HUES6 (cell line): ENCODE data around the gene TUBA8.
"Not testable (repeated sequence)": the region's sequence is repeated elsewhere in the genome, so short reads cannot be mapped to it uniquely, and the experiment has no call there.

Experiments
- H3K27ac ChIP-seq: 2 replicates; pipeline ENCODE4 v1.7.0; 2013; ENCODE audit warnings: low read depth, mild to moderate bottlenecking, low read length, inconsistent platforms
- H3K27me3 ChIP-seq: 2 replicates; pipeline ENCODE4 v1.6.1; 2013; ENCODE audit warnings: low read length; ENCODE audit not compliant: control insufficient read depth, insufficient read depth
- H3K36me3 ChIP-seq: 2 replicates; pipeline ENCODE4 v1.6.1; 2013; ENCODE audit warnings: low read length; ENCODE audit not compliant: control insufficient read depth, insufficient read depth
- H3K4me1 ChIP-seq: 2 replicates; pipeline ENCODE4 v1.6.1; 2013; ENCODE audit warnings: low read length; ENCODE audit not compliant: control insufficient read depth, insufficient read depth
- H3K4me3 ChIP-seq: 2 replicates; pipeline ENCODE4 v1.5.1; 2013; ENCODE audit warnings: low read depth, low read length
- H3K9ac ChIP-seq: one replicate; pipeline ENCODE4 v1.6.1; 2013; ENCODE audit warnings: mild to moderate bottlenecking, low read length
- H3K9me3 ChIP-seq: 2 replicates; pipeline ENCODE4 v1.6.1; 2013; ENCODE audit warnings: low read depth, low read length; ENCODE audit not compliant: control insufficient read depth, insufficient read depth

Gene TUBA8

DNA sequence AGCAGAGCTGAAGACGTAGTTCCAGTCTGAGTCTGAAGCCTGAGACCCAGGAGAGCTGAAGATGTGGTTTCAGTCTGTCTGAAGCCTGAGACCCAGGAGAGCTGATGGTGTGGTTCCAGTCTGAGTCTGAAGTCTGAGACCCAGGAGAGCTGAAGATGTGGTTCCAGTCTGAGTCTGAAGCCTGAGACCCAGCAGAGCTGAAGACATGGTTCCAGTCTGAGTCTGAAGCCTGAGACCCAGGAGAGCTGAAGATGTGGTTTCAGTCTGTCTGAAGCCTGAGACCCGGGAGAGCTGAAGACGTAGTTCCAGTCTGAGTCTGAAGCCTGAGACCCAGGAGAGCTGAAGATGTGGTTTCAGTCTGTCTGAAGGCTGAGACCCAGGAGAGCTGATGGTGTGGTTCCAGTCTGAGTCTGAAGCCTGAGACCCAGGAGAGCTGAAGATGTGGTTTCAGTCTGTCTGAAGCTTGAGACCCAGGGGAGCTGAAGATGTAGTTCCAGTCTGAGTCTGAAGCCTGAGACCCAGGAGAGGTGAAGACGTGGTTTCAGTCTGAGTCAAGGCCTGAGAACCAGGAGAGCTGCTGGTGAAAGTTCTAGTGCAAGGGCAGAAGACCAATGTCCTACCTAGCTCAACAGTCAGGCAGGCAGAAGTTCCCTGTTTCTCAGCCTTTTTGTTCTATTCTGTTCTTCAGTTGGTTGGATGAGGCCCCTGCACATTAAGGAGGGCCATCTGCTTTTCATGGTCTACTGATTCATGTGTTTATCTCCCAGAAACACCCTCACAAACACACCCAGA lies 3.9 kb upstream of the TUBA8 start:
- H3K9me3 ChIP-seq, H3K36me3 ChIP-seq, H3K9ac ChIP-seq, H3K4me3 ChIP-seq, H3K27ac ChIP-seq: not testable (repeated sequence)
- peaks cover 10% of the 10 kb centered on the region; the same call in 1 of the 2 replicates for H3K4me1 ChIP-seq
- H3K27me3 ChIP-seq: peaks cover 30% of the 10 kb centered on the region

- H3K27ac ChIP-seq: no peak overlapping the region
- H3K4me3 ChIP-seq: no peak overlapping the region
- H3K27me3 ChIP-seq: peaks cover 37% of the 10 kb centered on the region
- no peak overlapping the region for H3K9ac ChIP-seq
- no peaks in the 10 kb centered on the region for H3K36me3 ChIP-seq
- peaks cover 9% of the 10 kb centered on the region for H3K9me3 ChIP-seq
- peaks cover 10% of the 10 kb centered on the region; the same call in 1 of the 2 replicates for H3K4me1 ChIP-seq
Observed at GRCh38 chr22:18108187-18108586, 2.4 kb upstream of the TUBA8 start.

DNA sequence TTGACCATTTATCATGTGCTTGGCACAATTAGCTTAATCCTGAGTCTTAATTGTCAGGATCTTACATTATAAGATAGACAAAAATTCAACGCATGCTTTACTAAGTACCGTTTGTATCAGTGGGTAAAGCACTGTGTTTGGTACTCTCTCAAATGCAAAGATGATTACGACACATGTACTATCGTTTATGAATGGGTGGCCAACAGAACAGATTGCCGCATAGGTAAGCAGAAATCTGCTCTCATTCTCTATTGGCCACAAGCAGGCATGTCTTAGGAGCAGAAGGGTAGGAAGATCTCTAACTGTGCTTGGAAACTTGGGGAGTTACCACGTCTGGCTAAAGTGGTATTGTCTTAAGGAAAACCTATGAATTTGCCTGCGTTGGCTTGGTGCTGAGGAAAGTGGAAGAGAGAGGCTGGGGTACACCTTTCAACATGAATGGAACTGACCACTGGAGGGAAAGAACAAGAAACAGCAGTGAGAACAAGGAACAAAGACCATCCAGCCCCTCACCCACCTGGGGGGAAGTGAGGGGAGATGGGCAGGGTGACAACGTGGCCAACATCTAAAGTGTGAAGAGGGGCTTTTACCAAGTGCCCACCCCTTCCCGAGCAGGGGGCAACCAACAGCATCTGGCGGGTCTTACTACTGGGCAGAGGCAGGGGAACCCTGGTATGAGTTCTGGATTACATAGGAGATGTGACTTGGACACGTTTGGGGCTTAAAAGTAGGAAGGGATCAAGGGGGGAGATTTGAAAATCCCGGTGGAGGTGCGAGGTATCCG lies 1.0 kb upstream of the TUBA8 start:
- Histone ChIP-seq H3K27ac (no peak overlapping the region), H3K4me3 (peak overlapping the region; percentile 63), H3K4me1 (peaks cover 10% of the 10 kb centered on the region; the same call in 1 of the 2 replicates), H3K27me3 (peaks cover 39% of the 10 kb centered on the region), H3K9me3 (peaks cover 9% of the 10 kb centered on the region), H3K36me3 (no peaks in the 10 kb centered on the region), H3K9ac (peak overlapping the region; percentile 21)

GRCh38 chr22:18110954-18111758 lies 547 bp downstream of the TUBA8 start:
- H3K4me3 ChIP-seq: peak overlapping the region; percentile 63
- H3K36me3 ChIP-seq: no peaks in the 10 kb centered on the region
- no peak overlapping the region for H3K27ac ChIP-seq
- H3K27me3 ChIP-seq: peaks cover 39% of the 10 kb centered on the region
- peaks cover 10% of the 10 kb centered on the region; the same call in 1 of the 2 replicates for H3K4me1 ChIP-seq
- H3K9ac ChIP-seq: peak overlapping the region; percentile 38
- H3K9me3 ChIP-seq: peaks cover 3% of the 10 kb centered on the region; the same call in 1 of the 2 replicates

DNA sequence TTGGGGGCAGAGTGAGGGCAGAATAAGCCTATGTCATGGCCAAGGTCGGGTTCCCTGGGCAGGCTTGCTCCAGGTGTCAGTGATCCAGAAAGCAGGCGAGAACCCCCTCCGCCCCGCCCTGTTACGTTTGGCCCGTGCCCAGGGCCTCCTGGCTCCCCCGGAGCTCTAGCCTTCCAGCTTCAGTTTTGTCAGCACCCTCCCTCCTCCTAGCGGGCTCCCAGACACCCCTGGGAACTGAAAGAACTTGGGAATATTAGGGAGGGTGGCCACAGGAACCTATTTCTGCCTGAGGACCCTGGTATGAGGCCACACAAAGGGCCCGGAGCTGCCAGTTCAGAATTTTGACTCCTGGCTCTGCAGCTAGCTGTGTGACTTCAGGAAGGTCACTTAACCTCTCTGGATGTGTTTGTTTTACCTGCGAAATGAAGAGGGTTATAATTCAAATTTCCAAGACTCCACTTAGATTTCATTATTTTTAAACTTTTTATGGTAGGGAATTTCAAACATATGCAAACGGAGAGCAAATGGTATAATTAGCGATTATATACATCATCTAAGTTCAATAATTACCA lies 1.2 kb downstream of the TUBA8 start:
- Histone ChIP-seq H3K9ac (no peak overlapping the region), H3K4me1 (peaks cover 10% of the 10 kb centered on the region; the same call in 1 of the 2 replicates), H3K9me3 (peaks cover 3% of the 10 kb centered on the region; the same call in 1 of the 2 replicates), H3K36me3 (no peaks in the 10 kb centered on the region), H3K27me3 (peaks cover 39% of the 10 kb centered on the region), H3K27ac (no peak overlapping the region), H3K4me3 (no peak overlapping the region)

- no peak overlapping the region for H3K27ac ChIP-seq
- H3K4me3 ChIP-seq: no peak overlapping the region
- H3K4me1 ChIP-seq: peaks cover 10% of the 10 kb centered on the region; the same call in 1 of the 2 replicates
- H3K36me3 ChIP-seq: no peaks in the 10 kb centered on the region
- peaks cover 39% of the 10 kb centered on the region for H3K27me3 ChIP-seq
- H3K9ac ChIP-seq: no peak overlapping the region
- H3K9me3 ChIP-seq: peaks cover 3% of the 10 kb centered on the region; the same call in 1 of the 2 replicates
Observed at GRCh38 chr22:18112440-18112839, 1.8 kb downstream of the TUBA8 start.

DNA sequence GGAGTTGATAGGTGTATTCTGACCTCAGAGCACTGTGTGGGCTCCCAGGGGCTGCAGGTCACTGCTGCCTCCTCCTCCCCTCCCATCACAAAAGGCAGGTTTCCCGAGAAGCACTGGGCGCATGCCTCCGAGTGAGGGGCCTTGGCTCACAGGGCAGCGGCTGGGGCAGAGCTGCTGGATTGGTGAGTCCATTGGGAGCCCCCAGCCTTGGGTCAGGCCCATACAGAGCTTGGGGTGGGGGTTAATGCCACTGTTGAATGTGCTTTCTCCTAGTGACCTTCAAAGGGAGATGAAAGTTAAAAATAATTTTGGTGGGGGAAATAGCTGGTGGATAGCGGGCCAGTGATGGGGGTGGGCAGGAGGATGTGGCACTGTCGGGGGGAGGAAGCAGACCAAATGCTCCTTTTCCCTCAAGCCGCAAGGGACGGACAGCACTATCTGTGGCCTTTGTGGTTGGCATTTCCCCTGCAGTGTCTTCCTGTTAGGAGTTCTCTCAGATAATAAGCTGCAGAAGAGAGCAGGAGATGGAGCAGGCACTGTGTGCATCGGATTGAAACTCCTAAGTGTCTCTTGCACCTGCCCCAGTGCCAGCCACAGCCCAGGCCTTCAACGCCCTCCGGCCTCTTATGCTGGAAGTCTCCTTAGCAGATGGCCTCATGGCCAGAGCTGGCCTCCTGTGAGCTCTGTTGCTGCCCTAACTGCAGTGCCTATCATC lies 3.2 kb downstream of the TUBA8 start:
- Histone ChIP-seq H3K4me1 (peaks cover 10% of the 10 kb centered on the region; the same call in 1 of the 2 replicates), H3K4me3 (no peak overlapping the region), H3K27ac (no peak overlapping the region), H3K27me3 (peaks cover 36% of the 10 kb centered on the region), H3K9ac (no peak overlapping the region), H3K9me3 (no peaks in the 10 kb centered on the region; the same call in 1 of the 2 replicates), H3K36me3 (no peaks in the 10 kb centered on the region)

DNA sequence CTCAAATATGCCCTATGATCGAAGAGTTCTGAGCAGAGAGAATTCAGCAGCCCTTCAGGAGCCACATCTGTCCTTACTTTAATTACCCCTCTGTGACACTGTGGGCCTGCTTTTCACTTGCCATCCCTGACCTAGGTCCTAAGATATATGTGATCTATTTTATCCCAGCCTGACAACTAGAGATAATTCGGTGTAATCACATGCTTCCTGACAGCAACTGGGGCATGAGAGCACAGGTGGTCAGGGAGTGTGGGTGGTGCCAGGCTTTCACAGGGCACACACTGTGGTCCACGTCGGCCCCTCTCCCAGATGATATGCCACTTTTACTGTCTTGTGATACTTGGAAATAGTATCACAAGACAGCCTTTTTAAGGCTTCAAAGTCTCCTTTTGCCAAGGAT lies 3.9 kb downstream of the TUBA8 start:
- H3K4me3 ChIP-seq: no peak overlapping the region
- no peak overlapping the region for H3K27ac ChIP-seq
- no peaks in the 10 kb centered on the region; the same call in 1 of the 2 replicates for H3K9me3 ChIP-seq
- peaks cover 31% of the 10 kb centered on the region for H3K27me3 ChIP-seq
- H3K9ac ChIP-seq: no peak overlapping the region
- no peaks in the 10 kb centered on the region for H3K36me3 ChIP-seq
- H3K4me1 ChIP-seq: peaks cover 14% of the 10 kb centered on the region; the same call in 1 of the 2 replicates

DNA sequence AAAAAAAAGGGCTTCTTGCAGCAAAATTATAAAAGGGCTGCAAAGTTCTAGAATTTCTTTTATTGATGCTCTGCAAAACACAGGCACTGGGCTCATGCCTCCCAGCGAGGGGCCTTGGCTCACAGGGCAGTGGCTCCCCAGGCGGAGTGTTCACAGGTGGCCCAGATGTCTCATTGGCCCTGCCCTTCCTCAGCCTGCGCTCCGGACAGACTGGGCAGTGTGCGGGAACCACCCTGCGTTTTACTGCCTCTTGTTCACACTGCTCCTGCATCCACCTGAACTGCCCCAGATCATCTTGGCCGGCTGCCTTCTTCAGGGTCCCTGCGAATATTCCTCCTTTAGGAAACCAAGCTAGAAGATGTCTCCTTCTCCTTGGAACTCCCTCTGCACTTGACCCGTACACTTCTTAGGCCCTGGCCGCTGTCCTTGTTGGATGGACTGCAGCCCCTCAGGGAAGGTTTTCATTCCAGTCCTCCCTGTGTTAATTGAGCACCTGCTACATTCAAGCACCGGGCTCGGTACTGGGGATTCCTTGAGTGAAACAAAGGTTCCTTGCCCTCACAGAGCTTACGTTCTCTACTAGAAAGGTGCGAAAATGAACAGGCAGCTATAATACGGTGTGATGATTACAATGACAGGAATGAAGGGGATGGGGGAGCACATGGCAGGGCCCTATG lies 4.5 kb downstream of the TUBA8 start:
- Histone ChIP-seq H3K27me3 (peaks cover 25% of the 10 kb centered on the region), H3K4me3 (no peak overlapping the region), H3K27ac (no peak overlapping the region), H3K9me3 (no peaks in the 10 kb centered on the region), H3K4me1 (peaks cover 10% of the 10 kb centered on the region; the same call in 1 of the 2 replicates), H3K36me3 (no peaks in the 10 kb centered on the region), H3K9ac (no peak overlapping the region)
